ENCODE results near the gene TMEM237. TPM values are rescaled to one million over a fixed set of nuclear protein-coding genes. Genes with fewer than 3 reads are reported as not detected.
"Not testable (repeated sequence)": the region's sequence is repeated elsewhere in the genome, so short reads cannot be mapped to it uniquely, and the experiment has no call there.

The TMEM237 gene, protein sequence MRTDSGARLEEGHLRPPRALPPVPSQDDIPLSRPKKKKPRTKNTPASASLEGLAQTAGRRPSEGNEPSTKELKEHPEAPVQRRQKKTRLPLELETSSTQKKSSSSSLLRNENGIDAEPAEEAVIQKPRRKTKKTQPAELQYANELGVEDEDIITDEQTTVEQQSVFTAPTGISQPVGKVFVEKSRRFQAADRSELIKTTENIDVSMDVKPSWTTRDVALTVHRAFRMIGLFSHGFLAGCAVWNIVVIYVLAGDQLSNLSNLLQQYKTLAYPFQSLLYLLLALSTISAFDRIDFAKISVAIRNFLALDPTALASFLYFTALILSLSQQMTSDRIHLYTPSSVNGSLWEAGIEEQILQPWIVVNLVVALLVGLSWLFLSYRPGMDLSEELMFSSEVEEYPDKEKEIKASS
- polyA plus RNA-seq (2013, experiment 1 of 2), result 33.5 TPM
- polyA plus RNA-seq (2013, experiment 2 of 2), result 36.7 TPM

- 2% methylated on average over 39 of the region's 41 CpGs for WGBS
- peaks cover 16% of the 10 kb centered on the region for H3K4me1 ChIP-seq (ENCODE audit: insufficient read depth, low read length)
- H3K27ac ChIP-seq (ENCODE audit: low read depth, low read length), result peak within 1 kb of the TSS; percentile 86
- H3K9ac ChIP-seq (ENCODE audit: low read depth, low read length), result peak within 1 kb of the TSS; percentile 87
- H3K36me3 ChIP-seq (ENCODE audit: insufficient read depth, low read length), result peaks cover 9% of the 10 kb centered on the region
- H3K27me3 ChIP-seq (ENCODE audit: insufficient read depth, low read length), result no peaks in the 10 kb centered on the region
- H3K9me3 ChIP-seq (ENCODE audit: insufficient read depth, low read depth, low read length), result no peaks in the 10 kb centered on the region
- H3K4me3 ChIP-seq (ENCODE audit: low read length), result peak within 1 kb of the TSS; percentile 87
These were observed at the start of gene TMEM237 for GRCh38 chr2:201643216-201643890. Gene TMEM237, minus strand, starts transcription at chr2:201643503. Its CDS starts 103 bp downstream, at chr2:201643400.

- H3K4me3 ChIP-seq (ENCODE audit: low read length), result no peak overlapping the region
- no peak overlapping the region for H3K9ac ChIP-seq (ENCODE audit: low read depth, low read length)
- H3K36me3 ChIP-seq (ENCODE audit: insufficient read depth, low read length), result no peaks in the 10 kb centered on the region
- H3K27ac ChIP-seq (ENCODE audit: low read depth, low read length), result no peak overlapping the region
- no peaks in the 10 kb centered on the region for H3K9me3 ChIP-seq (ENCODE audit: insufficient read depth, low read depth, low read length)
- H3K4me1 ChIP-seq (ENCODE audit: insufficient read depth, low read length), result no peaks in the 10 kb centered on the region
- WGBS, result 83% methylated on average over 3 of the region's 3 CpGs
- no peaks in the 10 kb centered on the region for H3K27me3 ChIP-seq (ENCODE audit: insufficient read depth, low read length)
These were observed 41.9 kb upstream of the TMEM237 start for GRCh38 chr2:201685156-201685555.

GRCh38 chr2:201680743-201681142 is 37.4 kb upstream of the TMEM237 start:
- H3K36me3 ChIP-seq (ENCODE audit: insufficient read depth, low read length), result no peaks in the 10 kb centered on the region
- H3K27ac ChIP-seq (ENCODE audit: low read depth, low read length), result no peak overlapping the region
- H3K4me1 ChIP-seq (ENCODE audit: insufficient read depth, low read length), result no peaks in the 10 kb centered on the region

DNA sequence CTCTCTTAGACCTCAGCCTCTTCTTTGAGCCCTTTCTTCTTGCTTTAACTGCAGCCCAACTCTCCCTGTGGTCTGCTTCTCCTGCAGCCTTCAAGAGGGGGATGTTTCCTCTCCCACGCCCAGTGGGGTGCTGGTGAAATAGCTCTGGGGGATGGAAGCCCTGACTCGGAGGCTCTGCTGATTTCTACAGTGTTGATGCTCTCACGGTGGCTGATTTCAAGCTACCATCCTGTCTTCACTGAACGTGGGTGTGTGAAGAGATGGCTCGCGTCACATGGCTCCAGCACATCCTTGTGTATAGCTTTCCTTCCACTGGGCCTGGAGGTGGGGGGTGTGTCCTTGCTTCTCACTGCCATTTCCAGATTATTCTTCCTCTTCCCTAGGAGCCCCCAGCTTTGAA is 35.1 kb upstream of the TMEM237 start:
- 0 out of 2 replicates have a peak, but pooled peaks cover 3% of the 10 kb centered on the region for H3K4me1 ChIP-seq (ENCODE audit: insufficient read depth, low read length)
- no peak overlapping the region for H3K4me3 ChIP-seq (ENCODE audit: low read length)
- H3K27me3 ChIP-seq (ENCODE audit: insufficient read depth, low read length), result no peaks in the 10 kb centered on the region
- H3K27ac ChIP-seq (ENCODE audit: low read depth, low read length), result no peak overlapping the region
- no peak overlapping the region for H3K9ac ChIP-seq (ENCODE audit: low read depth, low read length)
- WGBS, result 68% methylated on average over 6 of the region's 6 CpGs
- H3K9me3 ChIP-seq (ENCODE audit: insufficient read depth, low read depth, low read length), result no peaks in the 10 kb centered on the region
- no peaks in the 10 kb centered on the region for H3K36me3 ChIP-seq (ENCODE audit: insufficient read depth, low read length)

More at GRCh38 chr2:201680743-201681142, 37.4 kb upstream of the TMEM237 start:
- WGBS, result 54% methylated on average over 9 of the region's 9 CpGs
- H3K9me3 ChIP-seq (ENCODE audit: insufficient read depth, low read depth, low read length), result no peaks in the 10 kb centered on the region
- H3K9ac ChIP-seq (ENCODE audit: low read depth, low read length), result no peak overlapping the region
- no peak overlapping the region for H3K4me3 ChIP-seq (ENCODE audit: low read length)
- no peaks in the 10 kb centered on the region for H3K27me3 ChIP-seq (ENCODE audit: insufficient read depth, low read length)

DNA sequence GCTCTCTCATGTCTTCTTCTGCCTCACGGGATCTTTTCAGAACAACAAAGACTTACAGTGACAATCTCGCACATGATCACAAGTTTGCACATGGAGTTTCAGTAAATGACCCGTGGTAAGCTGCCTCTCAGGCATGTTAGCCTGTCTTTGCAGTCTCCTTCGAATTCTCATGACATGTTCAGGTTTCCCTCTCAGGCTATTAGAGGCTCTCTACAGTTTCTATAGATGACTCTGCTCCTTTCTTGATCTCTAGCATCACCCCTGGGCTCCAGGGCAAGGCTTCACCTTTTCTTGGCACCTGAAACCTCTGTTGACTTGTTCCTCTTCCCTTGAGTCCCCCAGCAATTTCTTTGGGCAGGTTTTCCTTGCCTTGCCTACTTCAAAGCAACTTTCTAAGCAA is 32.2 kb upstream of the TMEM237 start:
- WGBS, result 93% methylated on average over 4 of the region's 4 CpGs
- Histone ChIP-seq H3K27me3 (ENCODE audit: insufficient read depth, low read length) (no peaks in the 10 kb centered on the region), H3K9me3 (ENCODE audit: insufficient read depth, low read depth, low read length) (no peaks in the 10 kb centered on the region), H3K36me3 (ENCODE audit: insufficient read depth, low read length) (no peaks in the 10 kb centered on the region), H3K27ac (ENCODE audit: low read depth, low read length) (no peak overlapping the region), H3K4me1 (ENCODE audit: insufficient read depth, low read length) (0 out of 2 replicates have a peak, but pooled peaks cover 3% of the 10 kb centered on the region), H3K4me3 (ENCODE audit: low read length) (no peak overlapping the region), H3K9ac (ENCODE audit: low read depth, low read length) (no peak overlapping the region)

- Histone ChIP-seq H3K9me3 (ENCODE audit: insufficient read depth, low read depth, low read length) (no peaks in the 10 kb centered on the region), H3K27ac (ENCODE audit: low read depth, low read length) (no peak overlapping the region), H3K9ac (ENCODE audit: low read depth, low read length) (no peak overlapping the region), H3K27me3 (ENCODE audit: insufficient read depth, low read length) (no peaks in the 10 kb centered on the region), H3K4me3 (ENCODE audit: low read length) (no peak overlapping the region), H3K4me1 (ENCODE audit: insufficient read depth, low read length) (0 out of 2 replicates have a peak, but pooled peaks cover 3% of the 10 kb centered on the region), H3K36me3 (ENCODE audit: insufficient read depth, low read length) (no peaks in the 10 kb centered on the region)
- WGBS, result 88% methylated on average over 3 of the region's 3 CpGs
These were observed 31.5 kb upstream of the TMEM237 start for GRCh38 chr2:201674794-201675193.

- 83% methylated on average over 1 of the region's 3 CpGs for WGBS
- Histone ChIP-seq H3K27me3 (ENCODE audit: insufficient read depth, low read length) (no peaks in the 10 kb centered on the region), H3K36me3 (ENCODE audit: insufficient read depth, low read length) (no peaks in the 10 kb centered on the region), H3K9me3 (ENCODE audit: insufficient read depth, low read depth, low read length) (no peaks in the 10 kb centered on the region), H3K4me1 (ENCODE audit: insufficient read depth, low read length) (0 out of 2 replicates have a peak, but pooled peaks cover 3% of the 10 kb centered on the region), H3K27ac (ENCODE audit: low read depth, low read length) (no peak overlapping the region), H3K9ac (ENCODE audit: low read depth, low read length) (no peak overlapping the region), H3K4me3 (ENCODE audit: low read length) (no peak overlapping the region)
These were observed 31.0 kb upstream of the TMEM237 start for GRCh38 chr2:201674298-201674697.

DNA sequence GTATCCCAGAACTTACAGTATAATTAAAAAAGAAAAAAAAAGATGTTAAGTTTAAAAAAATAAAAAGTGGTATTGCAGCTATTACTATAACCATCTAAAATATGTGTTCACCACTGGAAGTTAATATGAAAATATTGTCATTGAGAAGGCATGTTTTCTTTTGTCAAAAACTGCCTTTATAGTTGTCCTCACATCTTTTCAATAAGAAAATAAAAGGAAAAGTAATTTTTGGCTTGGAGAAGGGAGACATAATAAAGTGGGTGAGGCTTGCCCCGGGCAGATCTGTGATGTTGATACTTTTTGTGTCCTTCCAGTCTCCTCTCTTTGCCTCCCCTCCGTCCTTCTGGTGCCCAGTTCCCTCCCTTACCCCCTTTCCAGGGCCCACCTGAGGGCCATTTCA is 30.2 kb upstream of the TMEM237 start:
- Histone ChIP-seq H3K27ac (ENCODE audit: low read depth, low read length) (no peak overlapping the region), H3K4me1 (ENCODE audit: insufficient read depth, low read length) (0 out of 2 replicates have a peak, but pooled peaks cover 3% of the 10 kb centered on the region), H3K9ac (ENCODE audit: low read depth, low read length) (no peak overlapping the region), H3K36me3 (ENCODE audit: insufficient read depth, low read length) (no peaks in the 10 kb centered on the region), H3K4me3 (ENCODE audit: low read length) (no peak overlapping the region), H3K27me3 (ENCODE audit: insufficient read depth, low read length) (no peaks in the 10 kb centered on the region), H3K9me3 (ENCODE audit: insufficient read depth, low read depth, low read length) (no peaks in the 10 kb centered on the region)
- 82% methylated on average over 1 of the region's 2 CpGs for WGBS

- not testable (repeated sequence) for H3K4me3 ChIP-seq (ENCODE audit: low read length); H3K9me3 ChIP-seq (ENCODE audit: insufficient read depth, low read depth, low read length); H3K27ac ChIP-seq (ENCODE audit: low read depth, low read length); H3K4me1 ChIP-seq (ENCODE audit: insufficient read depth, low read length); H3K9ac ChIP-seq (ENCODE audit: low read depth, low read length); H3K36me3 ChIP-seq (ENCODE audit: insufficient read depth, low read length); H3K27me3 ChIP-seq (ENCODE audit: insufficient read depth, low read length)
- WGBS, result 54% methylated on average over 3 of the region's 4 CpGs
These were observed 27.9 kb upstream of the TMEM237 start for GRCh38 chr2:201671205-201671604.

GRCh38 chr2:201669865-201670264 is 26.6 kb upstream of the TMEM237 start:
- no peak overlapping the region for H3K9ac ChIP-seq (ENCODE audit: low read depth, low read length)
- no peak overlapping the region for H3K4me3 ChIP-seq (ENCODE audit: low read length)
- H3K4me1 ChIP-seq (ENCODE audit: insufficient read depth, low read length), result 0 out of 2 replicates have a peak, but pooled peaks cover 3% of the 10 kb centered on the region
- WGBS, result 92% methylated on average over 1 of the region's 1 CpG
- H3K36me3 ChIP-seq (ENCODE audit: insufficient read depth, low read length), result no peaks in the 10 kb centered on the region
- no peaks in the 10 kb centered on the region for H3K27me3 ChIP-seq (ENCODE audit: insufficient read depth, low read length)
- no peaks in the 10 kb centered on the region for H3K9me3 ChIP-seq (ENCODE audit: insufficient read depth, low read depth, low read length)
- H3K27ac ChIP-seq (ENCODE audit: low read depth, low read length), result no peak overlapping the region

GRCh38 chr2:201668402-201668910 is 25.2 kb upstream of the TMEM237 start:
- Histone ChIP-seq H3K9ac (ENCODE audit: low read depth, low read length) (no peak overlapping the region), H3K4me3 (ENCODE audit: low read length) (no peak overlapping the region), H3K4me1 (ENCODE audit: insufficient read depth, low read length) (no peaks in the 10 kb centered on the region), H3K9me3 (ENCODE audit: insufficient read depth, low read depth, low read length) (no peaks in the 10 kb centered on the region), H3K27ac (ENCODE audit: low read depth, low read length) (no peak overlapping the region), H3K27me3 (ENCODE audit: insufficient read depth, low read length) (no peaks in the 10 kb centered on the region), H3K36me3 (ENCODE audit: insufficient read depth, low read length) (no peaks in the 10 kb centered on the region)
- WGBS, result 79% methylated on average over 3 of the region's 3 CpGs

All from HUES64 (cell line).